Brain pericyte (primary cell): ENCODE measurements around the gene F7.
"Not testable (repeated sequence)": the region's sequence is repeated elsewhere in the genome, so short reads cannot be mapped to it uniquely, and the experiment has no call there.

ENCODE experiments used
- DNase-seq: peaks from one replicate; pipeline ENCODE4 v3.0.0-alpha.2; 2012; ENCODE audit warnings: low read depth, low spot score

Gene F7

GRCh38 chr13:113072376-113072775, 33.2 kb upstream of the F7 start:
- DNase-seq: no peak

DNA sequence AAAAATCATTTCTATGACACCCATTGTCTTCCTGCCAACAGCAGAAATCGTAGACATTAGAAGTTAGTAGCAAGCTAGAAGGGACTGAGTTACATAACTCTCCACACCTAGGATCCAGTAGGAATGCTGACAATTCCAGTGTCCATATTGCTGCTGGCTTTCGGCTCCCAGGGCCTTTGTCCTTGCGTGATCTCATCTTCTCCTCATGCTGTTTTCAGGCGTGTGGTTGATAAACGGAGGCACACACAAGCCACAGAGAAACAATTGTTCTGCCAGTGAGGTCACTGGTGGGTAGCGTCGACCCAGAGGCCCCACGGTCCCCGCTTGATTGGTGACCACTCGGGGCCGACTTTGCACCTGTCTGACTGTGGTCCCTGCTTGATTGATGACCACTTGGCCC, 31.6 kb upstream of the F7 start:
- no peak for DNase-seq

- no peak for DNase-seq
Measured at GRCh38 chr13:113074401-113074800, 31.2 kb upstream of the F7 start.

- no peak for DNase-seq
Measured at GRCh38 chr13:113074876-113075275, 30.7 kb upstream of the F7 start.

DNA sequence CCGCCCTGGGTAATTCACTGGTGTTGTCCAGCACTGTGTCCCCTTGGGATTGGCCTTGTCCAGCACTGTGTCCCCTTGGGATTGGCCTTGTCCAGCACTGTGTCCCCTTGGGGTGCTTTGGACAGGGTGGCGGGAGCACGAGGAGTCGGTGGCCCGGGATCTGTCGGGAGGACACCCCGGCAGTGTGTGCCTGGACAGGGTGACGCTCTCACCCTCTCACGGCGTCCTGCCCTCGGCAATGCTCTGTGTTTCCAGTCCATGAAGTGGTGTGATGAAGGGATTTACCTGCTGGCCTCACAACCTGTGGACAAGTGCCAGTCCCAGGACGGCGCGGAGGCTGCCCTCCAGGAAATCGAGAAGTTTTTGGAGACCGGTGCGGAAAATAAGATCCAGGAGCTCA, 29.9 kb upstream of the F7 start:
- DNase-seq: no peak

- no peak for DNase-seq
Measured at GRCh38 chr13:113076681-113077401, 28.8 kb upstream of the F7 start.

- no peak for DNase-seq
Measured at GRCh38 chr13:113077566-113077952, 28.0 kb upstream of the F7 start.

GRCh38 chr13:113077953-113078901, 27.4 kb upstream of the F7 start:
- no peak for DNase-seq

DNA sequence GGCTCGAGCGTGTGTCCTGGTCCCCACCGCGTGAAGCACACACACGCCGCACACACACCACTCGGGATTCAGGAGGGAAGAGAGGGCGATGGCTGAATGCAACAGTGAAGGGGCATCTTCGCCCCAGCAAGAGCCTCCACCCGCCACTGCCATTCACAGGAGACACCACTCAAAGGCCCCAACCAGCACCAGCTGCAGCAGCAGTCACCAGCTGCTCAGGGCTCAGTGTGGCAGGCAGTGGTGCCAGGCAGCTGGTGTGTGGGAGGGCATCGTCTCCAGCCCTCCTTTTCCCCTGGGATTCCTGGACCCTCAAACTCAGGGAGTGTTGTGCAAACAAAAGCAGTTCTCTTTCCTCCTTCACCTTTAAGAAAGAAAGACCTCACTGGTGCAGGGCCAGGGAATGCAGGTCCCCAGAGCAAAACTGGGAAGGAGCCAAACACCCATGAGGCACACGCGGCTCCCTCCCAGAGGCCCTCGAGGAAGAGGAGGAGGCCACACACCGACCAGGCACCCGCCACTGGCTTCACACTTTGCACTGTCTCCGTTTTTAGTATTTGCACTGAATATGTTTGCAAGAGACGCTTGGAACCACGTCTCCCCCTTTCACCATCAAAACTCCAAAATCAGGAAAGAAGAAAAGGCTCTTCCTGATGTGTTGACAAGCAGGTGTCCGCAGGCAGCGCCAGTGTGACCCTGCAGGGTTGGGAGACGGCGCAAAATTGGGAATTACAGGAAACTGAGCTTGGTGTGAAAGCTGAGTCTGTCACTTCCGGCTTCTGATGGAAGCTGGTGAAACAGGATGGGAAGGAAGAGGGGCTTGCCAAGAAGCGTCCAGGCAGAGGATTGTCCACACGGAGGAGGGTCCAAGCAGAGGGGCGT, 26.4 kb upstream of the F7 start:
- DNase-seq: no peak

DNA sequence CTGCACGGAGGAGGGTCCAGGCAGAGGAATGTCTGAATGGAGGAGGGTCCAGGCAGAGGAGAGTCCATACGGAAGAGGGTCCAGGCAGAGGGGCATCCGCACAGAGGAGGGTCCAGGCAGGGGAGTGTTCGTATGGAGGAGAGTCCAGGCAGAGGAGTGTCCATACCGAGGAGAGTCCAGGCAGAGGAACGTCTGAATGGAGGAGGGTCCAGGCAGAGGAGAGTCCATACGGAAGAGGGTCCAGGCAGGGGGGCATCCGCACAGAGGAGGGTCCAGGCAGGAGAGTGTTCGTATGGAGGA, 25.9 kb upstream of the F7 start:
- not testable (repeated sequence) for DNase-seq

- DNase-seq: no peak
Measured at GRCh38 chr13:113080361-113080831, 25.2 kb upstream of the F7 start.

GRCh38 chr13:113080901-113081521, 24.6 kb upstream of the F7 start:
- no peak for DNase-seq

DNA sequence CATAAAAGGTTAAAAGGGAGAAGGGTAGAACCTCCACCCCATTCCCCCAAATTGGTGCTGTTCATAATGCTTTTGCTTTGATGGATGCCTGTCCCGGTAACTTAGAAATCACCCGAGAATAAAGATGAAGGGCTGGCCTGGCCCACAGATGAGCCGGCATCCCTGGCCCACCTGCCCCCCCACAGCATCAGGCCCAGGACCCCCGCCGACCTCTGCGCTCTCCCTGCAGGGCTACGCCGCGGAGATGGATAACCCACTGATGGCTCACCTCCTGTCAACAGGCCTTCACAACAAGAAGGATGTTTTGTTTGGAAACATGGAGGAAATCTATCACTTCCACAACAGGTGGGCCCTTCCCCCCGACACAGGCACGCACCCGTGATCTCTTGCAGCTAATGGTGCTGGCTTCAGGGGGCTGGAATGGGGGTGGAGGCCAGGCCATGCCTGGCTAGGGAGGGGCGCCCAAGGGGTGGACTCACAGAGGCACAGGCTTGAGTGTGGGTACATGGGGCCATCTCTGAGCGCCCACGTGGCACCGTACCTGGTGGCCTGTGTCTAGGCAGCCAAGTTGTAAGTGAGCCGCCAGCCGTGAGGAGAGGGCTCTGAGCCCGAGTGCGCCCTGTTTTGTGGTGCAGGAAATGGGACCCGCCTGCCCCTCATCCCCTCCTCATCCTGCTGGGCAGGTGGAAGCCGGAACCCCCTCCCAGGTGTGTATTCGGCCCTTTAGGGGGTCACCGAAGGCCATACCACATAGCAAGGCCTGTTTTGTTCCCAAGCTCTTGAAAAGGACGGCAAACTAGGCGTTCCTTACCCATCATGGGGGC, 23.2 kb upstream of the F7 start:
- DNase-seq: no peak

DNA sequence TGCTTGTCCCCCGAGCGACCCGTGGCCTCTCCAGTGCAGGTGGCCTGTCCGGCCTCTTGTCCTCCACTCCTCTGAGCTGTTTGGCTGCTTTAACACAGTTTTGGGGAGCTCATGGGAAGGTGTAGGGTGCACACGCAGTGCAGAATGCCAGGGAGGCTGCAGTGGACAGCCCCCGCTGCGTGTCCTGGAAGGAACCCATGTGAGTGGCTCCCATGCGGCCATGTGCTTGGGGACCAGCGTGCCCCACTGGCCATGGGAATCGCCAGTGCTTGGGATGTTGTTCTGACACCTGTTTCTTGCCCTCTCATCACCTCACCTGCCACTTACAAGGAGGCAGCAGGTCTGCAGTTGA, 22.6 kb upstream of the F7 start:
- DNase-seq: no peak

- DNase-seq: no peak
Measured at GRCh38 chr13:113083402-113084061, 22.1 kb upstream of the F7 start.

- DNase-seq: no peak
Measured at GRCh38 chr13:113084094-113084942, 21.3 kb upstream of the F7 start.

GRCh38 chr13:113084943-113085540, 20.5 kb upstream of the F7 start:
- DNase-seq: no peak

- no peak for DNase-seq
Measured at GRCh38 chr13:113086031-113086750, 19.4 kb upstream of the F7 start.
